ENCODE data around the gene TLK2.
"Not testable (repeated sequence)": the region's sequence is repeated elsewhere in the genome, so short reads cannot be mapped to it uniquely, and the experiment has no call there.

GRCh38 chr17:62441181-62441580, 37.4 kb upstream of the TLK2 start:
- not testable (repeated sequence) for TF ChIP-seq CTCF (IDR thresholded peaks at IDR 0.05; ENCODE audit: extremely low read depth in 1 of 2, insufficient read depth in 1 of 2, low read depth in 1 of 2, low read length in 2 of 2); EZH2 (IDR thresholded peaks at IDR 0.05; ENCODE audit: borderline replicate concordance, low read depth, low read length, severe bottlenecking); POLR2AphosphoS5 (IDR thresholded peaks at IDR 0.05; ENCODE audit: insufficient read depth, low read depth, low read length); JUN (IDR thresholded peaks at IDR 0.05; ENCODE audit: borderline replicate concordance, insufficient read depth, insufficient read length, low read depth); MYC (IDR thresholded peaks at IDR 0.05; ENCODE audit: low read depth, low read length); MAX (IDR thresholded peaks at IDR 0.05; ENCODE audit: insufficient read depth, insufficient read length); FOS (IDR thresholded peaks at IDR 0.05; ENCODE audit: borderline replicate concordance, insufficient read depth, low read length); POLR2A (IDR thresholded peaks at IDR 0.05; ENCODE audit: low read depth, low read length)

Data from endothelial cell of umbilical vein (primary cell).